Hepatocyte (in vitro differentiated cells): ENCODE measurements around the gene AGBL1. TPM values are rescaled to one million over a fixed set of nuclear protein-coding genes. Genes with fewer than 3 reads are reported as not detected.
A peak's percentile ranks its signal among the peaks of the same experiment; 100 is the strongest.

Source experiments
- DNase-seq: peaks from one replicate; pipeline ENCODE4 v3.0.0-alpha.2; 2016; ENCODE audit warnings: low spot score
- H2AFZ ChIP-seq: fragments of 200-600 bp; sonication (generic); 2 replicates; pipeline ENCODE4 v1.6.0; 2016; ENCODE audit warnings: antibody characterized with exemption, mild to moderate bottlenecking
- H3K27ac ChIP-seq: fragments of 200-600 bp; sonication (generic); 2 replicates; pipeline ENCODE4 v1.5.1; 2016; ENCODE audit warnings: mild to moderate bottlenecking
- H3K27me3 ChIP-seq: fragments of 200-600 bp; sonication (generic); 2 replicates; pipeline ENCODE4 v1.6.1; 2016
- H3K36me3 ChIP-seq: fragments of 200-600 bp; sonication (generic); replicated peaks from 2 replicates; pipeline ENCODE4 v1.5.1; 2016; ENCODE audit warnings: low read depth; ENCODE audit not compliant: insufficient read depth
- H3K4me1 ChIP-seq: fragments of 200-600 bp; sonication (generic); 2 replicates; pipeline ENCODE4 v1.5.1; 2016; ENCODE audit warnings: mild to moderate bottlenecking, moderate library complexity; ENCODE audit not compliant: insufficient read depth
- H3K4me2 ChIP-seq: fragments of 200-600 bp; sonication (generic); 2 replicates; pipeline ENCODE4 v1.6.0; 2016
- H3K4me3 ChIP-seq: fragments of 200-600 bp; sonication (generic); 2 replicates; pipeline ENCODE4 v1.5.1; 2016; ENCODE audit warnings: mild to moderate bottlenecking
- H3K79me2 ChIP-seq: fragments of 200-600 bp; sonication (generic); 2 replicates; pipeline ENCODE4 v1.6.0; 2017; ENCODE audit warnings: mild to moderate bottlenecking
- H3K9me2 ChIP-seq: fragments of 200-600 bp; sonication (generic); replicated peaks from 2 replicates; pipeline ENCODE4 v1.6.0; 2017; ENCODE audit warnings: mild to moderate bottlenecking; ENCODE audit not compliant: insufficient read depth
- H3K9me3 ChIP-seq: fragments of 200-600 bp; sonication (generic); 2 replicates; pipeline ENCODE4 v1.5.1; 2016; ENCODE audit warnings: low read depth, mild to moderate bottlenecking
- H4K20me1 ChIP-seq: fragments of 200-600 bp; sonication (generic); 2 replicates; pipeline ENCODE4 v1.6.0; 2016; ENCODE audit warnings: mild to moderate bottlenecking; ENCODE audit not compliant: insufficient read depth, poor library complexity, severe bottlenecking
- EZH2 ChIP-seq: fragments of 200-600 bp; sonication (generic); IDR thresholded peaks from 2 replicates; pipeline ENCODE4 v1.6.1; 2016; ENCODE audit warnings: antibody characterized with exemption, mild to moderate bottlenecking, borderline replicate concordance
- EZH2phosphoT487 ChIP-seq: fragments of 200-600 bp; sonication (generic); IDR thresholded peaks from one replicate; pipeline ENCODE4 v1.6.1; 2018; ENCODE audit warnings: antibody characterized with exemption, mild to moderate bottlenecking, low read depth, moderate library complexity; ENCODE audit not compliant: unreplicated experiment, severe bottlenecking
- WGBS: methylation state at CpG from one replicate; pipeline ENCODE4 v1.1.6; 2016; ENCODE audit warnings: low lambda C conversion rate; ENCODE audit errors: missing lambda C conversion rate; 5-methylcytosine and 5-hydroxymethylcytosine counted together
- polyA plus RNA-seq: library from polyadenylated mRNA; unstranded; fragments of >200 nt; fragmentation: Nextera tagmentation; extraction: Ambion mirVana; gene quantifications from 2 replicates; pipeline ENCODE4 v1.2.1, GENCODE V29; 2016
- total RNA-seq: library from RNA; depleted of rRNA; stranded (reverse); fragments of >200 nt; gene quantifications from 2 replicates; pipeline ENCODE4 v1.2.3, GENCODE V29; 2014
- TF ChIP-seq, protein P1 (sequence below): fragments of 200-600 bp; sonication (generic); IDR thresholded peaks from 2 replicates; pipeline ENCODE4 v1.5.1; 2016; ENCODE audit warnings: antibody characterized with exemption, mild to moderate bottlenecking; ENCODE audit not compliant: poor library complexity

The AGBL1 gene
- total and polyA plus RNA-seq, 2 experiments from 2014 or later: not detected

DNA sequence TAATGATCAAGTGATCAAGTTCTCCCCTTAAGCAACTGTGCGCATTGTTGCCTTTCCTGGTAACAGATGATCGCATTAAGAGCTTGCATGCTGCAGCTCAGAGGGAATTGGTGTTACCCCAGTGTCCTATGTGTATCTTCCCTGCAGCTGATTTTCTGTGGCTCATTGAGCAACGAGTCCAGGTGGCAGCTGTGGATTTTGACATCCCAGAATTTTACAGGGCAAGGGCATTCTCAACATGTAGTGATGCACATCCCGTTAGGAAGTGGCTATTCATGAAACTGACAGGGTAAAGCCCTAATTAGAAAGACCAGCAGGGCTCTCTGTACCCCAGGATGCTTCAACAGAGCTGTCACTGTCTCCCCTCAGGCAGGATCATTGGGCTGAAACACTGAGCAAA, 232.8 kb downstream of the AGBL1 start:
- DNase-seq: no peak
- WGBS: 83% methylated on average over 4 of the region's 4 CpGs
- no peak overlapping the region for H2AFZ ChIP-seq
- no peaks in the 10 kb centered on the region for H3K4me1 ChIP-seq
- H3K36me3 ChIP-seq: no peaks in the 10 kb centered on the region
- no peak overlapping the region for H3K4me2 ChIP-seq
- H3K9me3 ChIP-seq: no peaks in the 10 kb centered on the region
- H3K9me2 ChIP-seq: no peaks in the 10 kb centered on the region
- H3K27ac ChIP-seq: no peak overlapping the region
- no peaks in the 10 kb centered on the region for H4K20me1 ChIP-seq
- H3K79me2 ChIP-seq: no peaks in the 10 kb centered on the region
- TF ChIP-seq EZH2: no peak
- TF ChIP-seq, protein P1, sequence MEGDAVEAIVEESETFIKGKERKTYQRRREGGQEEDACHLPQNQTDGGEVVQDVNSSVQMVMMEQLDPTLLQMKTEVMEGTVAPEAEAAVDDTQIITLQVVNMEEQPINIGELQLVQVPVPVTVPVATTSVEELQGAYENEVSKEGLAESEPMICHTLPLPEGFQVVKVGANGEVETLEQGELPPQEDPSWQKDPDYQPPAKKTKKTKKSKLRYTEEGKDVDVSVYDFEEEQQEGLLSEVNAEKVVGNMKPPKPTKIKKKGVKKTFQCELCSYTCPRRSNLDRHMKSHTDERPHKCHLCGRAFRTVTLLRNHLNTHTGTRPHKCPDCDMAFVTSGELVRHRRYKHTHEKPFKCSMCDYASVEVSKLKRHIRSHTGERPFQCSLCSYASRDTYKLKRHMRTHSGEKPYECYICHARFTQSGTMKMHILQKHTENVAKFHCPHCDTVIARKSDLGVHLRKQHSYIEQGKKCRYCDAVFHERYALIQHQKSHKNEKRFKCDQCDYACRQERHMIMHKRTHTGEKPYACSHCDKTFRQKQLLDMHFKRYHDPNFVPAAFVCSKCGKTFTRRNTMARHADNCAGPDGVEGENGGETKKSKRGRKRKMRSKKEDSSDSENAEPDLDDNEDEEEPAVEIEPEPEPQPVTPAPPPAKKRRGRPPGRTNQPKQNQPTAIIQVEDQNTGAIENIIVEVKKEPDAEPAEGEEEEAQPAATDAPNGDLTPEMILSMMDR: no peak
- no peak for TF ChIP-seq EZH2phosphoT487
- H3K4me3 ChIP-seq: no peak overlapping the region
- H3K27me3 ChIP-seq: no peaks in the 10 kb centered on the region

DNA sequence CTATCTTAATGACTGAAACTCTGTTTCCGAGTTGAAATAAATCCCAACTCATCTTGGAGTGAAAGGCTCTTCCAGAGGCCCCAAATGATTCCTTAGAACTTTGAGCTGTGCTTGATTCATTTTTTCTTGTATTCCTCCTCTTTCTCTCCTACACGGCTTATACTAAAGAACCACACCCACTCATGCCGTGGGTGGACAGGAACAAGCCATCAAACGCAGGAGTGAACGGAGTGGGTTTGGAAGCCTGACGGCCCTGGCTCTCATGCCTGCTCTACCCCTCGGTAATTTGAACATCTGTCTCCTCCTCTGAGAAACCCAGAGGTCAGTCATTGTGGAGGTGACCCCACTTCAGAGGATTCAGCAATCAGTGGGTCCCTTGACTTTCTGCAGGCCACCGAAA, 236.5 kb downstream of the AGBL1 start:
- Histone ChIP-seq H2AFZ (no peak overlapping the region), H4K20me1 (no peaks in the 10 kb centered on the region), H3K4me2 (no peak overlapping the region), H3K4me3 (no peak overlapping the region), H3K9me3 (no peaks in the 10 kb centered on the region), H3K27ac (peak overlapping the region; percentile 1), H3K9me2 (no peaks in the 10 kb centered on the region), H3K79me2 (no peaks in the 10 kb centered on the region), H3K36me3 (no peaks in the 10 kb centered on the region), H3K27me3 (no peaks in the 10 kb centered on the region), H3K4me1 (no peaks in the 10 kb centered on the region)
- TF ChIP-seq EZH2phosphoT487 (no peak), EZH2 (no peak)
- TF ChIP-seq, protein P1: no peak
- 80% methylated on average over 8 of the region's 8 CpGs for WGBS
- DNase-seq: no peak

DNA sequence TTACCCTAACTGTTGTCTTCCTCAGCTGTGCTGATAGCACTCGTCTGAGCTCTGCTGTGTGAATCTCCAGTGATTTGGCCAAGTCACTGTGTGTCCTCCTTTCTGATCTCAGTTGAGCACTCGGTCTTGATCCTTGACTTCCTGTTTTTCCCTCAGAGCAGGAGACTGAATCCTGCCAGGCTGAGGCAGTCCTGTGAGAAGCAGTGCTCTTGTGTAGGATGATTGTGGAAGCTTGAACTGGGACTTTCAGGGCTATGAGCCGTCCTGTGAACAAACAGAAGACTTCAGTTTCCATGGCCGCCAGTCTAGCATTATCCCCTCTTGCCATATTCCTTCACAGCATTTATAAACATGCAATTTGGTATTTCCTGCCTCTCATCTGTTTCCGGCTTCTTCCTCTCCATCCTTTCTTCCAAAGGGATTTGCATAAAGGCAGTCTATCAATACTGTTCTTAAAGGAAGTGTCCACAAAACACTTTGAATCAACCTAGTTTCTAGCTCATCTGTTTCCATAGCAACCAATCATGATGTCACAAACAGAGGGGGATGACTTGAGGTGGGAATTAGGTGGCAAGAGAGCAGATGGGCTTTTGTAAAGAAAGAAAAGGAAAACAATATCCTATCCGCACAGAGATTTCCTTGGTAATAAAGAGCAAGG, 237.2 kb downstream of the AGBL1 start:
- 66% methylated on average over 6 of the region's 6 CpGs for WGBS
- no peaks in the 10 kb centered on the region for H3K27me3 ChIP-seq
- H3K79me2 ChIP-seq: no peaks in the 10 kb centered on the region
- no peak overlapping the region for H3K4me2 ChIP-seq
- no peaks in the 10 kb centered on the region for H3K4me1 ChIP-seq
- no peak overlapping the region for H2AFZ ChIP-seq
- TF ChIP-seq, protein P1: no peak
- no peak for TF ChIP-seq EZH2phosphoT487
- TF ChIP-seq EZH2: no peak
- H3K27ac ChIP-seq: peak overlapping the region; percentile 1
- no peaks in the 10 kb centered on the region for H3K9me2 ChIP-seq
- no peaks in the 10 kb centered on the region for H4K20me1 ChIP-seq
- H3K9me3 ChIP-seq: no peaks in the 10 kb centered on the region
- no peak overlapping the region for H3K4me3 ChIP-seq
- no peak for DNase-seq
- H3K36me3 ChIP-seq: no peaks in the 10 kb centered on the region

DNA sequence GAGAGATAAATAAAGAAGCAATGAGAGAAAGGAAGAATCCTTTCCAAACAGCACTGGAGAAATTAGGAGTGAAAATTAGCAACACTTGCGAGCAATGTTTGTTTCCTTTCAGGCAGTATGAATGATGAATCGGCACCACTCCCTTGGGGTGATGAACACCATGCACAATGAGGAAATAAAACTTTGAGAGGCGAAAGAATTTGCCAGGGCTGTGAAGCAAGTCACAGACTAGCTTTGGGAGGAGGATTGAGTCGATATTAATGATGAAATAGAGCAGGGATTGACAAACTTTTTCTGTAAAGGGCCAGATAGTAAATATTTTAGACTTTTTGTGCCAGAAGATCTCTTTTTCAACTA, 237.7 kb downstream of the AGBL1 start:
- Histone ChIP-seq H3K36me3 (no peaks in the 10 kb centered on the region), H2AFZ (no peak overlapping the region)
- TF ChIP-seq EZH2 (no peak), EZH2phosphoT487 (no peak)
- TF ChIP-seq, protein P1: no peak

More for the DNA sequence above, 237.7 kb downstream of the AGBL1 start:
- no peaks in the 10 kb centered on the region for H4K20me1 ChIP-seq
- H3K9me3 ChIP-seq: no peaks in the 10 kb centered on the region
- no peak for DNase-seq
- H3K27me3 ChIP-seq: no peaks in the 10 kb centered on the region
- H3K4me2 ChIP-seq: no peak overlapping the region
- no peaks in the 10 kb centered on the region for H3K79me2 ChIP-seq
- H3K4me3 ChIP-seq: no peak overlapping the region
- H3K9me2 ChIP-seq: no peaks in the 10 kb centered on the region
- no peaks in the 10 kb centered on the region for H3K4me1 ChIP-seq
- H3K27ac ChIP-seq: no peak overlapping the region
- WGBS: 88% methylated on average over 4 of the region's 4 CpGs
